HG03575 (cell line): Measurements from ENCODE around the gene SCIN.

ENCODE experiments used
- ATAC-seq: cut with Tn5 transposase; IDR thresholded peaks from one replicate; pipeline ENCODE4 v1.9.1; 2021; ENCODE audit not compliant: unreplicated experiment, insufficient number of reproducible peaks, low FRiP score; ENCODE audit errors: extremely low read depth

The SCIN gene

GRCh38 chr7:12564996-12565764 lies 5.3 kb upstream of the SCIN start:
- ATAC-seq, result no peak

DNA sequence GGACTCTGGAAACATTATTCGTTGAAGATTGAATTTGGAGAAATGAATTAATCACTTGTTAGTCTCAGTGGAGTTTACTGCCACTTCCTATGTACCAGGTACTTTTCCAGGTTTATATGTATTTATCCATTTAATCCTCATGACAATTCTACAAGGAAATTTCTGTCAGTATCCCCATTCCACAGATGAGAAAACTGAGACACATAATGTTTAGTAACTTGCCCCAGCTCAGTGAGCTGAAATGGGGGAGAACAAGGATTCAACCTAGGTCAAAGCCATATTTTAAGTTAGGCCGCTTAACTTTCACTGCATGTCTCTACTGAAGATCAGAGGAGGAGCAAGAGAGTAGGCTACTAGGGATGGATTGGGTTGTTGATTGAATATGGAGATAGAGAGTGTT lies 4.6 kb upstream of the SCIN start:
- no peak for ATAC-seq

DNA sequence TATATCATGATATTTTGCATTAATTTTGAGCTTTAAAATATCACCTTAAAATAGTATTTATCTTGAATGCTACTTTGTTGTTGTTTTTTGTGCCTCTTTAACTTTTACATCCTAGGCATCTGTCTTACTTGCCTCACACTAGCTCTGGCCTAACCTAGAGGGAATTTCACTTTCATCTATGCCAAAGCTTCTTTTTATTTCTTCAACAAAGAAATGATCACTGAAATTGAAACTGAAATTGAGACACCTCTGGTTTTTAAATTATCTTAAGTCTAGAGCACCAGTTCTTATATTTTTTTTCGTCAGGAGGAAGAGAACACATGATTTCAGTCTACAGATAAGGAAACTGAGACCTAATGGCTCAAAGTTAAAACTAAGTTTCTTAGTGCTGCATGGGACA lies 3.5 kb upstream of the SCIN start:
- ATAC-seq, result peak; percentile 94

- ATAC-seq, result no peak
Observed at GRCh38 chr7:12569673-12570072, 847 bp upstream of the SCIN start.

- ATAC-seq, result no peak
Observed at GRCh38 chr7:12570168-12570533, 369 bp upstream of the SCIN start.

DNA sequence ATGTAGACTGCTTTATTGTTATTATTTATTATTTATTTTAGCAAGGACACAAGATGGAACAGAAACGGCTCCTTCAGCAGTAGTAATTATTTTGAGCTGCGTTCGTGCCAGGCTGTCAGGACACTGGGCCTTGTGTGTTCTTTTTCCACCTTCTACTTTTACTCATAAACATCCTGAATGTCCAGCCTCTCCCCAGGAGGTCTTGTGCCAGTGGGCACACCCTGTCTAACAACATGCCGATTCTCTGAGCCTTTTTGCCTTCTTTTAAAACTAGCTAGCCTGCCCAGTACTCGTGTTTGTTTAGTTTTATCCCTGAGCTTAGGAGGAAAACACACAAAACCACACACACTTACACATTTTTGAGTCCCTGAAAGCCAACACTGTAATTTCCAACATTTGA lies 1.2 kb downstream of the SCIN start:
- no peak for ATAC-seq

DNA sequence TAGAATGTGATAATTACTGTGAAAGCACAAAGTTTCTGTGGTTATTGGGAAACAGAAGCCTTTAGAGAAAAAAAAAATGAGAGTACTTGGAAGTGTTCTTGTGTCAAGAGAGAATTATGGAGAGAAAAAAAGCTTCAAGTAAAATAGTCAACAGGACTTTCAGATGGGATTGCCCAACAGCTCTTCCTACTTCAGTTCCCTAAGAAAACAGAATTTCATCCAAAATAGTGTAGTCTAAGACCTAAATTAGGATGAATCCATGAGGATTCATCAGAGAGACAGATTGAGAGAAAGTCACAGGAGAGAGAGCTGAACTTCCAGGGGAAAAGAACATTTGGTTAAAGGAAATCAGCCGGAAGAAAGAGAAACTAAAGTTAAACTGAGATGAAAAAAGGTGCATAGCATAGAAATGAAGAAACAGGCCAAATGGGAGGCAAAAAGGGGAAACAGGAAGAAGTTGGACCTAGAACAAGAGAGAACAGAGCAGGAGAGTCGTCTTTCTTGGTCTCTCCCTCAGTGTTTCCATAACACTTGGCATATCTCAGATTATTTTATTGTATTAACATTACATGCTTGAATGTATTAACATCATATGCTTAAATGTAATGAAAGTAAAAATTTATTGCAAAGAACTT lies 2.5 kb downstream of the SCIN start:
- no peak for ATAC-seq

GRCh38 chr7:12573885-12574284 lies 3.4 kb downstream of the SCIN start:
- no peak for ATAC-seq

DNA sequence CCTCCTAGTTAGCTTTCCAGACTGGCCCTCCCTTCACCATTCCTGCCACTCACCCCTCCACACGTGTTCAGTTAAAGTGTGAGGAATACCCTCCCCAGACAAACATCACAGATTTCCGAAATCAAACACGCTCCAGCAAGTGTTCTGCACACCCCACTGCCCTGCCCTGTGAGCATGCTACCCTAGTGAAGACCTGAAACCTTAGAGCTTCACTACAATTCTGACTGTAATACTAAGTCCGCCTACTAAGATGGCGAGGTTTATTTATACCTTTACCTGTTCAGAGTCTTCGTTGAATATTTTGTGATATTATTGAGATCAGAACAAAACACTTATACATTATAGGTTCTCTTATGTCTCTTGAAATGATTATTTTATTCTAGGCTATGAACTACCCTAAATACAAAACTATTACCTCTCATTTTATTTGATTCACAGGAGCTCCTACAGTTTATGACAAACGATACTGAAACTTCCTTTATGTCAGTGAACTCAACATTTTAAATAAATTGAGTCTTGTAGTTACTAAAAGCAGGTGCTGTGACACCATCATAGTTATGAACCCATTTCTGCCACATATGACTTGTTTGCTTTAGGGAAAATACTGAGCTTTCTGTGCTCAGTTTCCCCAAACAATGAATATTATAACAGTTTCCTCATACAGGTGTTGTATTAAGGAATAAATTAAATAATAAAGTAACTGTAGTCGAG lies 8.6 kb downstream of the SCIN start:
- peak; percentile 52 for ATAC-seq

- ATAC-seq, result no peak
Observed at GRCh38 chr7:12581897-12582296, 11.4 kb downstream of the SCIN start.

DNA sequence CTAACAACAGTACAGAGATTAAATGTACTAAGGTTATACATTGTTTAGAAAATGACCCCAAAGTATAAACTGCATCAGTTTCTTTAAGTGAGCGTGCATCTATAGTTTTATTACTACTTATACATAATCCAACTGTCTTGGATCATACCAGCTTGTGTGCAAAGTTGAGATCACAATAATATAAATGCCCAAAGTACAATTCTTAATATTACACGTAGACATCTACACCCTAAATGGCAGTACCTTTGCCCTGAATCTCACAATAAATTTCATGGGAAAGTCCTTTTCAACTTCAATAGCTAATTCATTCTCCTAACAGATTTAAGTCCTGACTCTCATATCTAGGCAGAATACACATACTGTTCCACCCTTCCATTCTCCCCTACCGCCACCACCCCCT lies 11.8 kb downstream of the SCIN start:
- ATAC-seq, result no peak

DNA sequence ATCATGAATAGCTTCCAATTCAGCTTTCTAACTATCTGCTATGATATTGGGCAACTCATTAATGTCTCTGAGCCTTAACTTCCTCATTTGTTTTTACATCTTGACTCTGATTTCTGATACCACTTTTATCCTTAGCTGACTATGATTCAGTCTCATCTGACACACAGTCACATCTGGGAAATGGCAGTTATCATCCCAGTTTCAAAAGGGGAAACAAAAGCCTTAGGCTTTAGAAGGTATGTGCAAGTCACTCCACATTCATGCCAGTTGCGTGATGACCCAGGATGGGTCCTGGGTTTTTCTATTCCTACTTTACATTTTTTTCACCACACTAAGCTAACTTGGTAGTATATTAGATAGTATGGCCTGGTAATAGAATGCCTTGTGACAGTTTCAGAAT lies 12.7 kb downstream of the SCIN start:
- no peak for ATAC-seq

GRCh38 chr7:12583922-12584321 lies 13.4 kb downstream of the SCIN start:
- no peak for ATAC-seq

DNA sequence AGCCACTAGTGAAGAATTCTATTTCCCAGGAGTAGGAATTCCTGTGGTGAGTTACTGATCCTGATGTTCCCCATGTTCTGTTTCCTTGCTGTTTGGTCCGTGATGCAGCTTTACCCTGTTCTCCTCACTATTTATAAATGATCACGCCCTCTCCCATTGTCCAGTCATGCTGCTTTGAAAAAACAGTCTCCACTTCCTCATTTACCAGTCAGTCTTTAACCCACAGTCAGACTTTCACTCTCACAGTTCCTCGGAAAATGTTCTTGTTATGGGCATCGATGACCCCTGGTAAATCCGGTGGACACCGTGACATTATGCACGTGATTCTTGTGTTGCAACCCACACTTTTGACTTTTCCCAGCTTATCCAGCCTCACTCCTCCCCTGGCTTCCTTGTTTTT lies 14.4 kb downstream of the SCIN start:
- ATAC-seq, result peak; percentile 99

DNA sequence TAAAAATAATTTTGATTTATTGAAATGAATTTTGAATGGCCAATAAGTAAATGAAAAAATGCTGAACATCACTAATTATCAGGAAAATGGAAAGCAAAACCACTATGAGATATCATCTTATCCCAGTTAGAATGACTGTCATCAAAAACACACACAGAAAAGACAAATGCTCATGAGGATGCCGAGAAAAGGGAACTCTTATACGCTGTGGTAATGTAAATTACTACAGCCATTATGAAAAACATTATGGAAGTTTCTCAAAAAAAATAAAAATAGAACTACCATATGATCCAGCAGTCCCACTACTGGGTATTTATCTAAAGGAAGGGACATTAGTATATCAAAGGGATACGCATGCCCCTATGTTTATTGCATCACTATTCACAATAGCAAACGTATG lies 15.8 kb downstream of the SCIN start:
- no peak for ATAC-seq

DNA sequence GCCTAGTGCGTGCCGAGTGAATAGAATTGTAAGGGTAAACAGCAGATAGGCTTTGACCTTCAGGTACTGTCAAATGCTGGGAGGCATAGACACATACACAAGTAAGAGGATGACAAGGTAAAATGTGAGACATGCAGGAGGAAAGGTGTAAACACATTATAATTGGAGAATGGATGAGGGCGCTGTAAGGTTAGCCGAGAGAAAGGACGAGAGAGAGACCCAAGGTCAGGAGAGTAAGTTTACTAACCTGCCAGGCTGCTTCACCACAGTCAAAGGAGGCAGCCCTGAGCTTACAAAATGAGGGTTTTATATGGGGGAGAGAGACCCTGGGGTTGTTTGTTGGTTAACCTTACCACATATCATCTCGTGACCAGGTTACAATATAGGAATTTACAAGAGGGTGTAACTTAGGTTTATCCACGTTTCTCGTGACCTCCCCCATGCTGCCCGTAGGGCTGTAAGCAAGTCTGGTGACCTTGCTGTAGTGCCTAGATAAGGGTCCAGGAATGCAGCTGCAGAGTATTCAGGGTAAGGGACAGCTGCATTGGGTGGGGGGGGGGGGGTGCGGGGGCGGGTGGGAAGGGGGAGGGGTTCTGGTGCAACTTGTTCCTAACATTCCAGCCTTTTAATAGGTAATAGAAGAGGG lies 17.9 kb downstream of the SCIN start:
- ATAC-seq, result no peak

DNA sequence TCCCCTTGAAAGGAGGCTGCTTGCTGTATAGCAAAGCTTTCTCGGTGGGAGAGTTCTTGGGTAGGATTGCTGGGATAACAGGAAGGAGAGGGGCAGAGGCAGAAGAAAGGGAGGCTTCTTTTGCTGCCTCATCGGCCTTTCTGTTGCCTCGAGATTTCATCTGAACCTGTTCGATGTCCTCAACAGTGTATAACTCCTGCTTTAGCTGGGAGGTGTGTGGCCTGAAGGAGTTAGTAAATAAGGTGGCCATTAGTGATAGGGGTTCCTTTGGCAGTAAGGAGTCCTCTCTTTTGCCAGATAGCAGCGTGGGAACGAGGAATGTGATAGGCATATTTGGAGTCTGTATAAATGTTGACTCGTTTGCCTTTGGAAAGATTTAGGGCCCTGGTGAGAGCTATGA lies 20.0 kb downstream of the SCIN start:
- no peak for ATAC-seq

DNA sequence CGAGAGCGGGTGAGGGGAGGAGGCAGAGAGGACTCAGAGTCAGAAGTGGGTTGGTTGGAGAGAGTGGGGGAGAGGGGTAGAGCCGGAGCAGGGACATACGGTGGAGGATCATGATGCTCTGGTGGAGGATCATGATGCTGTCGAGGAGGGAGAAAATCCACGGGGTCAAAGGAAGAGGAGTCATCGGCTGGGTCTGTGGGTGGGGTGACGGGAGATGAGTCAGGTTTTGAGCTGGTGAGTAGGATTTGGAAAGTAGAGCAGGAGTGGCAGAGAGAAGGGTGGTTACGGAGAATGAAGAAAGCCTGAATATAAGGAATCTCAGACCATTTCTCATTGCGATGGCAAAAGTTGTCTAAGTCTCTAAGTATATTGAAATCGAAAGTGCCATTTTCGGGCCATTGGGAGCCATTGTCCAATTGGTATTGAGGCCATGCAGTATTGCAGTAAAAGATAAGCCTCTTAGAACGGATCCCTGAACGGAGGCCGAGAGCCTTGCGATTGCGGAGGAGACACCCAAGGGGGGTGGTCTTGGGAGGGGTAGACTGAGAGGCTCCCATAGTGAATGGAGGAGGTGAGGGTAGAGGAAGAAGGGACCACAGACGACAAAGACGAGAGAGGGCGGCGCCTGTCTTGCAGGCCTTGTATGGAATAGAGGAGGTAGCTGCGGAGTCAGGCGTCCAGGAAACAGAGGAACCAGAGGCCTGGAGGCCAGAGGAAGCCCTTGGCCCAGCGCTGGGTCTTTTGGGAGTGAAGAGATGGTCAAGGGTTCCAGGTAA lies 23.8 kb downstream of the SCIN start:
- no peak for ATAC-seq

DNA sequence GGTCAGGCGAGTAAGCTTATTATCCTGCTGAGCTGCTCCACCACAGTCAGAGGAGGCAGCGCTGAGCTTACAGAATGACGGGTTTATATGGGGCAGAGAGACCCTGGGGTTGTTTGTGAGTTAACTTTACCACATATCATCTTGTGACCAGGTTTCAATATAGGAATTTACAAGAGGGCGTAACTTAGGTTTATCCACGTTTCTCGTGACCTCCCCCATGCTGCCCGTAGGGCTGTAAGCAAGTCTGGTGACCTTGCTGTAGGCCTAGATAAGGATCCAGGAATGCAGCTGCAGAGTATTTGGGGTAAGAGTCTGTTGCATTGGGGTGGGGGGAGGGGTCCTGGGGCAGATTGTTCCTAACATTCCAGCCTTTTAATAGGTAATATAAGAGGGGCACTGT lies 24.6 kb downstream of the SCIN start:
- ATAC-seq, result no peak
